Prostate gland (tissue), 2 donors: ENCODE results near the gene PNPLA4. TPM values are rescaled to one million over a fixed set of nuclear protein-coding genes. Genes with fewer than 3 reads are reported as not detected.

Source experiments
- DNase-seq: peaks from one replicate; pipeline ENCODE4 v3.0.0-alpha.2; 2019; ENCODE audit warnings: low spot score
- H3K27ac ChIP-seq, 2 donors: fragments of 200-600 bp; sonication (generic); 2 replicates each; pipeline ENCODE4 v1.5.1; 2017 to 2019
- H3K27me3 ChIP-seq: fragments of 200-600 bp; sonication (generic); replicated peaks from 2 replicates; pipeline ENCODE4 v1.5.1; 2019; ENCODE audit not compliant: insufficient read depth
- H3K36me3 ChIP-seq, 2 donors: fragments of 200-600 bp; sonication (generic); 1 replicate in 1 of 2; 2 replicates in 1 of 2; pipeline versions ENCODE4 v1.5.1 to v1.8.1; 2017 to 2019
- H3K4me1 ChIP-seq: fragments of 200-600 bp; sonication (generic); replicated peaks from 2 replicates; pipeline ENCODE4 v1.5.1; 2019
- H3K4me3 ChIP-seq, 2 donors: fragments of 200-600 bp; sonication (generic); 2 replicates each; pipeline ENCODE4 v1.5.1; 2017 to 2019
- H3K9me3 ChIP-seq: fragments of 200-600 bp; sonication (generic); 2 replicates; pipeline ENCODE4 v1.5.1; 2017
- POLR2AphosphoS5 ChIP-seq: sonication (generic); formaldehyde crosslinking; IDR thresholded peaks from one replicate; pipeline ENCODE4 v1.6.1; 2017; ENCODE audit warnings: antibody characterized with exemption
- WGBS: methylation state at CpG from one replicate; pipeline ENCODE4 v1.1.5; 2018; 5-methylcytosine and 5-hydroxymethylcytosine counted together
- intact Hi-C: fragments of 100-400 bp; cut with DNase I; formaldehyde crosslinking; loops from one replicate; pipeline ENCODE4 v1.14.2; 2022
- small RNA-seq, 2 donors: library from RNA; depleted of rRNA; stranded (forward); fragments of <200 nt; gene quantifications; one replicate each; pipeline ENCODE3, GENCODE V24; 2016
- total RNA-seq, 2 donors: library from RNA; depleted of rRNA; stranded (reverse); fragments of >200 nt; gene quantifications; one replicate each; pipeline ENCODE4 v1.1.0, GENCODE V29; 2016

PNPLA4 gene
- total RNA-seq, 2 donors from 2014 or later = 23.1 to 29.0 TPM

- Histone ChIP-seq H3K27ac (no peak overlapping the region), H3K4me1 (no peaks in the 10 kb centered on the region), H3K27me3 (no peaks in the 10 kb centered on the region), H3K4me3 (no peak overlapping the region), H3K36me3 (no peaks in the 10 kb centered on the region), H3K9me3 (no peaks in the 10 kb centered on the region)
- intact Hi-C loops = no loop called here
- 25% methylated on average over 1 of the region's 1 CpG for WGBS
- TF ChIP-seq POLR2AphosphoS5 = no peak
- DNase-seq = no peak
These were observed 75.0 kb downstream of the PNPLA4 start for GRCh38 chrX:7852166-7852565.

Small RNA genes within 50 kb of the gene (small RNA-seq; reads per million reads assigned to genes)
- gene AC005296.1 = 0 reads per million in 2 donors

Other genes starting within 250 kb of the PNPLA4 start
- 10 to 100 TPM in 1 of 2 donors, not detected in 1; 10.2 TPM for gene VCX, start 84.2 kb downstream of the PNPLA4 start, total RNA-seq
- 10 to 100 TPM in 1 of 2 donors, not detected in 1; 27.8 TPM for gene VCX2, start 243.9 kb upstream of the PNPLA4 start, total RNA-seq